ENCODE results near the gene DRICH1.
"Not testable (repeated sequence)": the region's sequence is repeated elsewhere in the genome, so short reads cannot be mapped to it uniquely, and the experiment has no call there.

Gene DRICH1

GRCh38 chr22:23632178-23632577 is at the start of gene DRICH1:
Gene DRICH1 (minus strand): TSS chr22:23632321. CDS start chr22:23632023, 298 bp downstream.
- DNase-seq = no peak

- no peak for DNase-seq
Measured at GRCh38 chr22:23681026-23681809, 49.1 kb upstream of the DRICH1 start.

DNA sequence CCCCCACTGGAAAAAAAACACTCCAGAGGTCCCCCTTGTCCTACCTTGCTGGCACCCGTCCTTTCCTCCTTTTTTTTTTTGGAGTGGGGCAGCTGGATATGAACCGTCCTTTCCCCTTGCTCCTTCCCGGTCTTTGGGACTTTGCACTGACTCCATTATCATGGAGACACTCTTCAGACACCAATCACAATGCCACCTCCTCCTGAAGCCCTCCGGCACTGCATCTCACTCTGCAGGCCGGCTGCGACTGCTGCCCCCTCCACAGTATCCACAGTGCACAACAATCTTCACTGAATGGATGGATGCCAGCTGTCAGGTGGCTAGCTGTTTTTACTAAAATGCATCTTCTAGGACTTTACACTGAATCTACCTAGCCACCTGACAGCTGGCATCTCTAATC is 46.0 kb upstream of the DRICH1 start:
- no peak for DNase-seq

- DNase-seq = no peak
Measured at GRCh38 chr22:23677701-23677995, 45.5 kb upstream of the DRICH1 start.

DNA sequence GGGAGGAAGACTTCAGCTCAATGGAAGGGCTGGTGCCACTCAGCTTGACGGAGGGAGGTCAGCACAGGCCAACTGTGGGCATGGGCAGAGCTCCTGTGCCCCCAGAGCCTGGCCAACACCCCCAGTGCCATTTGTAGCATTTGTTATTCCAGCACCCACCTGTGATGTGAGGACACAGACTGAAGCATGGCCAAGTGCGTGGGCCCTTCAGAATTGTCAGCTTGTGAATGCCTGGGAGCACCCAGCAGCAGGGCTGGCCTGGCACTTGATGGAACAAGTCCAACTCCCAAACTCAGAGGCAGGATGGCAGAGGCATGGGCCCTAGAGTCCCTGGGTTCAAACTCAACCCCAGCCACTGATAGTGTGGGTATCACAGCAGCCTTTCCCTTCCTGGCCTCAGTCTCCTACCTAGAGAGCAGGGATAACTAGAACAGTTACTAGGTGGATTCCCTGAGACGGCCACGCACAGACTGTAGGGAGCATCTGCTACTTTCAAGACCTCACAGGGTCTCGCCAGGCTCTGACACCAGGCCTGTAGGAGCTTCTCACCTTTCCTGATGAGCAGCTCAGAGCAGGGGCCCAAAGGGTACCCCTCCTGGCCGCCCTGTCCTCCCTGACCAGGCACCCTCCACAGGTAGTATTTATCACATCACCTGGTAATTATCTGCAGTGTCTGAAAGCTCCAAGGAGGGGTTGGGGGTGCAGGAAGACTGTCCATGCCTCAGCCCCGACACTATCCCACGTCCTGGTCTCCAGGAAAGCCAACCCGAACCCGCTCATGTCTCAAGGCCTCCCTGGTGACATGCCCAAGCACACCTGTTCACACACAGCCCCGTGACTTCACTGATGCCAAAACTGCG is 45.0 kb upstream of the DRICH1 start:
- not testable (repeated sequence) for DNase-seq

DNA sequence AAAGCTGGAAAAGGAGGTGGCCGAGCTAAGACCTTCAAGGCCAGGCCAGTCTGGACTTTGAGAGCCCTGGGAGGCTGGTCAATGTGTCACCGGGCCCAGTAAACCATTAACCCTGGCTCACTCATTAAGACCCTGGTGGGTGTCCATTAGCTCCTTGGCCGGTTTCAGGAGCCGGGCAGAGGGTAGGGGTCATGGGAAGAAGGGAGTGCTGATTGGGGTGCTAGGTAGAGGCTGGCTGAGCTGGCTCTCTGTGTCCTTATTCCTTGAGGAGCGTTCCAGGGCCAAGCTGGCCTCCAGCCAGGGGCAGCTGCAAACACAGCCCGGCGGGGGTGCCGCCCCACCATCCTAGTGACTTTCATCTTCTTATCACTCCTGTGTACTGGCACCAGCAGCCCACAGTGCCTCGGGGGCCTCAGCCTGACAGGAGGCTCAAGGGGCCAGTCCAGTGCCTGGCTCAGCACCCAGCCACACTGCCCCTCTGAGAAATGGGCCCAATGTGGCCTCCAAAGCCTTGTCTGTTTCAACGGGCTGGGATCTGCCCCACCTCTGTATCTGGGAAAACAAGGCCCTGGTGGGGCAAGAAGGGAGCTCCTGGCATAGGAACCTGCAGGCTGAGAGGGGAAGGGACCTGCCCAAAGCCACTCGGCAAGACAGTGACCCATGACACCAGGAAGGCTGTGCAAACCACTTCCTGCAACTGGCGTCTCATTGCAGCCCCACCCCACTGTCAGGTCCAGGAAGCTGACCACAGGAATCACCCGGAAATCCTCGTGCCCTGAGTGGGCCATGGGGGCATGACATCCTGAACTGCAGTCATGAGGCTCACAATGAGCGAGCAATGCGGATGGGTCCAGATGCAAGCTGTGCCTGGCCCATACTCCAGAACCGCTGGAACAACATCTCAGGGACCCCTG is 43.6 kb upstream of the DRICH1 start:
- DNase-seq = no peak

- not testable (repeated sequence) for DNase-seq
Measured at GRCh38 chr22:23674886-23675501, 42.9 kb upstream of the DRICH1 start.

DNA sequence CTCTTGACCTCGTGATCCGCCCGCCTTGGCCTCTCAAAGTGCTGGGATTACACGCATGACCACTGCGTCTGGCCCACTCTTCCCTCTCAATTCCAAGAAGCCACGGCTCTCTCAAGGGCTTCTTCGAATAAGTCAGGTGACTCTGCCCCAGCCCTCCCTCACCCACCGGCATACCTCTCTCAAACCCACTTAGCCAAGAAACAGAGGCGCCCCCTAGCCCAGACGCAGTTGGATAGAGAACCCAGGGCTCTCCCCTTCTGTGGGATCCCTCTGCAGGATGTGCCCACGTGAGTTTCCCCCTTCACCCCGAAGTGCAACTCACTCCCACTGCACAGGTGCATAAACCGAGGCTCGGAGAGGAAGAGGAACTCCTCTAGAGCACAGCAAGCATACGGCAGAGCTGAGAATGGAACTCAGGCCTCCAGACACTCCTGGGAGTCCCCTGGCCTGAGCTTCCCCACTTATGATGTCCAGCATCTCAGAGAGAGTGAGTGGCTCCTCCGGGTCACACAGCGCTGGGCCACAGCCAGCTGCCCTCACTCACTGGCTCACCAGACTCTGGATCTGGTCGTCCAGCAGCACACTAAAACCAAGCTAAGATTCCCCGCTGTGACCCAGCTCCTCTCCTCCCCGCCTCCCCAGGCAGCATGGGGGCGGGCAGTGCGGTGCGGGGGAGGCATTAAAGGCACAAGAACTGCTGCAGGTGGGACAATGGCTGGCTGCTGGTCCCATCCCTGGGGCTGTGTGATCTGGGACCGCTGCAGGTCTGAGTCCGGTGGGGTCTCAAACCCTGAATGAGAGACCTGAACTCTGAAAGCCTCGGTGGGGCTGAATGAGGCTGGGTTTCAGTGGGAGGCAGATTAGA is 41.9 kb upstream of the DRICH1 start:
- DNase-seq = no peak

- DNase-seq = no peak
Measured at GRCh38 chr22:23673050-23673620, 41.0 kb upstream of the DRICH1 start.

GRCh38 chr22:23672307-23673049 is 40.4 kb upstream of the DRICH1 start:
- DNase-seq = not testable (repeated sequence)

DNA sequence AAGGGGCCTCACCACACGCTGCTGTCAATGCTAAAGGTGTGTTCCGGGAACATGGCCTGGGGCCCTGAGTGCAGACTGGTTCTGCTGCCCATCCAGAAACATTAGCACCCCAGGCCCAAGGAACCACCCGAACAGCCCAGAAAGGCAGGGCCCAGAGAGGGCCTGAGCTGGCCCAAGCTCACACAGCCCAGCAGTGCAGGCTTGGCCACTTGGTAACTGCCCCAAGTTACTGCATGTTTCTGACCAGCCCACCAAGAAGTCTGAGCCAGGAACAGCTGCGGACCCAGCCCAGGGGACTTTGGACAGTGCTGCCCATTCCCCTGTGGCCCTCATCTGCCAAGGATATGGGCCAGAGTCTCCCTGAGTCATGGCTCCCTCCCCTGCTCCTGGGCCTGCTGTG is 39.3 kb upstream of the DRICH1 start:
- not testable (repeated sequence) for DNase-seq

- no peak for DNase-seq
Measured at GRCh38 chr22:23670378-23671295, 38.5 kb upstream of the DRICH1 start.

DNA sequence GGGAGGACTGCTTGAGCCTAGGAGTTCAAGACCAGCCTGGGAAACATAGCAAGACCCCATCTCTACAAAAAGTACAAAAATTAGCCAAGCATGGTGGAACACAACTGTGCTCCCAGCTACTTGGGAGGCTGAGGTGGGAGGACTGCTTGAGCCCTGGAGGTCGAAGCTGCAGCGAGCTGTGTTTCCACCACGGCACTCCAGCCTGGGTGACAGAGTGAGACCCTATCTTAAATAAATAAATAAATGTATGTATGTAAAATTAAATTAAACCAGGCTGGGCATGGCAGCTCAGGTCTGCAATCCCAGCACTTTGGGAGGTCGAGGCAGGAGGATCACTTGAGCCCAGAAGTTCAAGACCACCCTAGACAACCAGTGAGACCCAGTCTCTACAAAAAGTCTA is 28.3 kb upstream of the DRICH1 start:
- not testable (repeated sequence) for DNase-seq

GRCh38 chr22:23657727-23658126 is 25.6 kb upstream of the DRICH1 start:
- no peak for DNase-seq

GRCh38 chr22:23655891-23656475 is 23.9 kb upstream of the DRICH1 start:
- DNase-seq = no peak

DNA sequence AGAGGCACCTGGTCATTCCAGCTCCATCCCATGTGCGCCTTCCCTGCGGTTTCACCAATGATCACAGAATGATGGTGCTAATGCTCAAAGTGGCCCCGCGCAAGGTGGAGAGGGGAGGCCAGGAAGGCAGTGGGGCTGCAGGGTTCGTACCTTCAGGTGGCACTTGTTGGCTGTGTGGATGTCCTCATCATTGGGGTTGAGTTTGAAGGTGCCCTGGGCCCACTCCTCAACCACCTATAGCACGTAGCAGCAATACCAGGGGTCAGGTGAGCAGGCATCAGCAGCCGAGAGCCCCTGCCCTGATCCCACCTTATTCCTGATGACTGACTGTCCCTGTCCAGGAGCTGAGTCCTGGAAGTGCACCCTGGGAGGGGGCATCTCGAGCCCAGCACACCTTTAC is 20.6 kb upstream of the DRICH1 start:
- no peak for DNase-seq

DNA sequence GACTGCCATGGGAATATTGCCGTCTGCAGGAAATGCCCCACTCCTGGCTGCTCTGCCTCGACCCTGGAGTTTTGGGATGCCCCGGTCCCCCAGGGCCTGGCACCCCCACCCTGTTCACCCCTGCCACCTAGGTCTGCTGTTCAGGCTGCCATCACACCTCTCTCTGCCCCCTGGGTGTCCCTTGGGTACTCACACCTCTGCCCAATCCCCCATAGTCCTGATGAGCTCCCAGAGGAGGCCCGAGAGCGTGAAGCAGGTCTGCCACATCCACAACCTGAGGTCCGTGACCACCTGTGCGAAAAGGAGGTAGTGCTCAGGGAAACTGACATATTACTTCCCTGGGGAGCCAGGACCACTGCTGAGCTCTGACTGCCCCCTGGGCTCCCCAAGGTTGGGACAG is 20.2 kb upstream of the DRICH1 start:
- DNase-seq = no peak

DNA sequence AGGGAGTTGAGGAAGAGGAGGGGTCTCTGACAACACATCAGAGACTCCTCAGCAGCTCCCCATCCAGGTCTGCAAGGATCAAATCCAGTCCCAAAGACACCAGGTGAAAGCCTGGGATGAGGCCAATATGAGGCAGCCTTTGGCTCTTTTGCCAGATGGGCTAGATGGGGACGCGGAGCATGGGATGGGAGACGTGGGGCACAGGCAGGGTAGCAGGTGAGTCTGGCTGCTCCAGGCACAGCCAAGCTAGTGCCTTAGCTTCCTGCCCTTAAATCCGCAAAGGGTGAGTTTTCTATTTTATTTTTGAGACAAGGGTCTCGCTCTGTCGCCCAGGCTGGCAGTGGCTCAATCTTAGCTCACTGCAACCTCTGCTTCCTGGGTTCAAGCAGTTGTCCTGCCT is 19.6 kb upstream of the DRICH1 start:
- no peak for DNase-seq

GRCh38 chr22:23649071-23649501 is 17.0 kb upstream of the DRICH1 start:
- DNase-seq = no peak
